SH-SY5Y (cell line): ENCODE results near the gene MPP1.

Experiments used
- GATA2 ChIP-seq: IDR thresholded peaks from 2 replicates; pipeline ENCODE4 v1.6.1; 2011; ENCODE audit warnings: mild to moderate bottlenecking, low read depth, low read length
- GATA3 ChIP-seq: IDR thresholded peaks from 2 replicates; pipeline ENCODE4 v1.6.1; 2011; ENCODE audit warnings: low read depth, mild to moderate bottlenecking, low read length, moderate library complexity

- TF ChIP-seq GATA3: no peak
- no peak for TF ChIP-seq GATA2
Observed at GRCh38 chrX:154750301-154751202, 54.7 kb downstream of the MPP1 start, which contains the start of gene GAB3.
